M059J (cell line): ENCODE measurements around the gene PATE4. TPM values are rescaled to one million over a fixed set of nuclear protein-coding genes. Genes with fewer than 3 reads are reported as not detected.
"Not testable (repeated sequence)": the region's sequence is repeated elsewhere in the genome, so short reads cannot be mapped to it uniquely, and the experiment has no call there.

ENCODE experiments used
- DNase-seq: peaks from one replicate; pipeline ENCODE4 v3.0.0-alpha.2; 2012; ENCODE audit warnings: low read depth
- total RNA-seq: library from RNA; depleted of rRNA; stranded (reverse); fragments of >200 nt; shearing (Covaris generic); gene quantifications from 2 replicates; pipeline ENCODE4 v1.2.3, GENCODE V29; 2014; rRNA removed

The PATE4 gene
- total RNA-seq = not detected in 2 replicates

- DNase-seq = no peak
Measured at GRCh38 chr11:125833016-125833415, at the start of gene PATE4. Gene PATE4 (plus strand): TSS chr11:125833316. CDS start chr11:125833360, 44 bp downstream.

- no peak for DNase-seq
Measured at GRCh38 chr11:125784678-125785077, 48.4 kb upstream of the PATE4 start.

GRCh38 chr11:125787827-125788226 is 45.3 kb upstream of the PATE4 start, which contains the start of gene PATE3:
Gene PATE3 (plus strand): TSS chr11:125788127. CDS start chr11:125788152, 25 bp downstream.
- DNase-seq = no peak

- no peak for DNase-seq
Measured at GRCh38 chr11:125790825-125791224, 42.3 kb upstream of the PATE4 start.

- no peak for DNase-seq
Measured at GRCh38 chr11:125797641-125798040, 35.5 kb upstream of the PATE4 start.

GRCh38 chr11:125799808-125800207 is 33.3 kb upstream of the PATE4 start:
- no peak for DNase-seq

GRCh38 chr11:125802387-125802786 is 30.7 kb upstream of the PATE4 start:
- no peak for DNase-seq

- DNase-seq = peak; percentile 57
Measured at GRCh38 chr11:125807909-125808308, 25.2 kb upstream of the PATE4 start.

GRCh38 chr11:125835748-125836147 is 2.6 kb downstream of the PATE4 start:
- no peak for DNase-seq

- no peak for DNase-seq
Measured at GRCh38 chr11:125842321-125842948, 9.3 kb downstream of the PATE4 start.

GRCh38 chr11:125846188-125846587 is 13.1 kb downstream of the PATE4 start:
- no peak for DNase-seq

GRCh38 chr11:125857670-125858069 is 24.6 kb downstream of the PATE4 start:
- not testable (repeated sequence) for DNase-seq

GRCh38 chr11:125862786-125863185 is 29.7 kb downstream of the PATE4 start:
- DNase-seq = not testable (repeated sequence)

GRCh38 chr11:125865354-125865753 is 32.2 kb downstream of the PATE4 start:
- DNase-seq = not testable (repeated sequence)

- no peak for DNase-seq
Measured at GRCh38 chr11:125869521-125869920, 36.4 kb downstream of the PATE4 start.

- DNase-seq = peak; percentile 38
Measured at GRCh38 chr11:125871391-125872137, 38.4 kb downstream of the PATE4 start.

- DNase-seq = no peak
Measured at GRCh38 chr11:125872138-125872491, 39.0 kb downstream of the PATE4 start.

- no peak for DNase-seq
Measured at GRCh38 chr11:125873881-125874555, 40.9 kb downstream of the PATE4 start.

GRCh38 chr11:125874556-125875124 is 41.5 kb downstream of the PATE4 start:
- DNase-seq = peak; percentile 79

GRCh38 chr11:125881291-125881690 is 48.2 kb downstream of the PATE4 start:
- DNase-seq = no peak

GRCh38 chr11:125883375-125883774 is 50.3 kb downstream of the PATE4 start:
- no peak for DNase-seq

- no peak for DNase-seq
Measured at GRCh38 chr11:125886997-125887372, 53.9 kb downstream of the PATE4 start.
